ENCODE data around the gene HEXB.

HEXB gene

DNA sequence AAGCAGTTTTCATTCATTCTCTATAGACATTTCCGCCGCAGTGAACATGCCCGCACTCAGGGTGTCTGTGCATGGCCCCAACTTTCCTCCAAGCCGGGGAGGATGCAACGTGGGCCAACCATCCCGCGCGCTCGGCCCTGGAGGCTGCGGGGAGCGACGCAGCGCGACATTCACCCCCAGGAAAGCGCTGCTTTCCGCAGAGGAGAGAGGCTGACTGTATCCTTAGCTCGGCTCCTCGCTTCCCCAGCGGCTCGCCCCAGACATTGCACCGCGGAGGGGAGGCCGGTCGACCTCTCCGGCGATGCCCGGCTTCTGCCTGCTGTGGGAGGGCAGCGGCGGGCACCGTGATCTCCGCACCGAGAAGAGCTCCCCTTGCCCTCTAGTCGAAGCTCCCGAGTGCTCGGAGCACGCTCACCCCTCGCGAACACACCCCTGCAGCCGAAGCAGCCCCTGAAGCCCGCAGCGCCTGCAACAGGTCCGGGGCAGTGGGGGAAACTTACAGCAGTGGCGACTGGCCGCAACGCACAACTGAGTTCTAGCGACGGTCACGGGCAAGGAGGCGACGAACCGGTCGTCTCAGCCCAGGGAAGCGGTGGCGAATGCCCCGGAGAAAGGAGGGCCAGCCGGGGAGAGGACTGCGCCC, 45.1 kb upstream of the HEXB start:
- no peak for TF ChIP-seq TAF1 (IDR thresholded peaks at IDR 0.05; ENCODE audit: low read depth)
- no peak for TF ChIP-seq EGR1 (IDR thresholded peaks at IDR 0.05)
- no peak for TF ChIP-seq CEBPB (IDR thresholded peaks at IDR 0.05)
- peak; percentile 23; the same call in 1 of the 2 replicates for TF ChIP-seq ZBTB7A (IDR thresholded peaks at IDR 0.05; ENCODE audit: low read depth)

DNA sequence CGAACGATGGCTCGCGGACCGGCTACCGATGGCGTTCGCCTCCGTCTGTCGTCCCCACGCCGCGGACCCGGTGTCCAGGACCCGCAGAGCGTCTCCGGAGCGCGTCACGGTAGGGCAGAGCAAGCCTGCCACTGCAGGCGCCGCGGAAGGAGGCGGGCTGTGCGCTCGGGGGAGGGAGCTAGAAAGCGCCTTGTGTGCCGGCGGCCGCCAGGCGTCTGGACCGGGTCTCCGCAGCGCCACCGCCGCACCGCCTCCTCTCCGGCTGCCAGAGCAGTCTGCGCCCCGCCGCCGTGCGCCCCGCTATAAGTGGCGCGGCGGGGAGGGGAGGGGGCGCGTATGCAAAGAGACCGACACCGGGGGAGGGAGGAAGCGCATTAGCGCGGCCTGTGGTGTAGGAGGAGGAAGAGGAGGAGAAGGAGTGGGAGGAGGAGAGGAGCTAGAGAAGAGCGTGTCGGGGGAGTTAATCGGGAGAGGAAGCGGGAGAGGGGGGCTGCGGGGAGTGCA, 44.5 kb upstream of the HEXB start, which contains the start of gene ENC1:
ENC1 (minus strand) TSS at position 279 of the 504 bp plus-strand sequence. CDS start 4,243 bp downstream, outside the sequence.
- TF ChIP-seq RAD21 (IDR thresholded peaks at IDR 0.05; ENCODE audit: low read depth): peak; percentile 27; the same call in 1 of the 2 replicates
- TF ChIP-seq TCF12 (IDR thresholded peaks at IDR 0.05; ENCODE audit: low read depth): peak; percentile 49; the same call in 1 of the 2 replicates
- no peak; the same call in 1 of the 2 replicates for TF ChIP-seq USF1 (IDR thresholded peaks at IDR 0.05)
- TF ChIP-seq, protein P1, sequence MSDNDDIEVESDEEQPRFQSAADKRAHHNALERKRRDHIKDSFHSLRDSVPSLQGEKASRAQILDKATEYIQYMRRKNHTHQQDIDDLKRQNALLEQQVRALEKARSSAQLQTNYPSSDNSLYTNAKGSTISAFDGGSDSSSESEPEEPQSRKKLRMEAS (IDR thresholded peaks at IDR 0.05): peak; percentile 65
- TF ChIP-seq ZBTB7A (IDR thresholded peaks at IDR 0.05; ENCODE audit: low read depth): peak; percentile 77; the same call in 1 of the 2 replicates
- TF ChIP-seq TEAD4 (IDR thresholded peaks at IDR 0.05): no peak
- no peak for TF ChIP-seq CEBPB (IDR thresholded peaks at IDR 0.05)
- TF ChIP-seq EGR1 (IDR thresholded peaks at IDR 0.05): peak; percentile 35; the same call in 1 of the 2 replicates

DNA sequence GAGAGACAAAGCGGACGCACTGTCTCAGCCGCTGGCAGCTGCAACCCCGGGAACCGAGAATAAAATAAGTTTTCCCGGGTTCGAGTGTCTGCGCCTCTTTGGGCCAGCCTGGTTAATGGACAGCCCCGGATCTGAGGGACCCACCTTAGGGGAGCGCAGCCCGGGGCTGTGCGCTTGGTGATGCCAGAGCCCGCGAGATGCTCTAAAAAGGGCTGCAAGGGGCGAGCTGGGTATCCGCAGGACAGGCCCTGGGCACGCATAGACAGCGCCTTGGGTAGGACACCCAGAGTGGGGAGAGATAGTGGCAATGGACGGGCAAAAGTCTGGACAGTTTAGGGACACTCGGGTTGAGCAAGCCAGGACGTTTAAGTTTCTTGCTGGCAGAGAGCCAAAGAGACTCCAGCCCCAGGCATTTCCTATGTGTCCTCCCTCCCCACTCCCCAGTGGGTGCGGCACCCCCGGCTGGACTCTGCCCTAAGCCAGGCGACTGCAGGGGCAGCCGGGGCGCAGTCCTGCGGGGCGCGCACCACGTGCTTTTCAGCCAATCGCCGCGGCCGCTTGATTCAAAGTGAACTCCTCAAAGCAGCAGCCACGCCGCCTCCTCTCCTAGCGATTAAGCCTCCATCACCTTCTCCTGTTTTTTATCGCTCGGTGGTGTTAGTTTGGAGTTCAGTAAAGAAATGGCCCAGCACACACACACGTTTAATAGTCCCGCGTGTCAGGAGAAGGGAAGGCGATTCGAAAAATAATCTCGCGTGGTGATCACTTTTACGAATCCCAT, 43.9 kb upstream of the HEXB start:
- TF ChIP-seq ZBTB7A (IDR thresholded peaks at IDR 0.05; ENCODE audit: low read depth): no peak
- no peak for TF ChIP-seq RAD21 (IDR thresholded peaks at IDR 0.05; ENCODE audit: low read depth)
- 0 out of 2 replicates have a peak, but pooled peaks have one; percentile 24 for TF ChIP-seq FOXM1 (IDR thresholded peaks at IDR 0.05; ENCODE audit: borderline replicate concordance, low read depth)
- no peak for TF ChIP-seq EP300 (IDR thresholded peaks at IDR 0.05; ENCODE audit: borderline replicate concordance)
- TF ChIP-seq USF1 (IDR thresholded peaks at IDR 0.05): peak; percentile 65
- peak; percentile 77; the same call in 1 of the 2 replicates for TF ChIP-seq NFIC (IDR thresholded peaks at IDR 0.05)
- no peak for TF ChIP-seq REST (IDR thresholded peaks at IDR 0.05; ENCODE audit: low read depth)

GRCh38 chr5:74641735-74642542, 43.1 kb upstream of the HEXB start:
- TF ChIP-seq ZBTB7A (IDR thresholded peaks at IDR 0.05; ENCODE audit: low read depth): no peak
- TF ChIP-seq CEBPB (IDR thresholded peaks at IDR 0.05): no peak
- no peak for TF ChIP-seq EGR1 (IDR thresholded peaks at IDR 0.05)
- peak; percentile 54 for TF ChIP-seq RAD21 (IDR thresholded peaks at IDR 0.05; ENCODE audit: low read depth)
- TF ChIP-seq REST (IDR thresholded peaks at IDR 0.05; ENCODE audit: low read depth): no peak

DNA sequence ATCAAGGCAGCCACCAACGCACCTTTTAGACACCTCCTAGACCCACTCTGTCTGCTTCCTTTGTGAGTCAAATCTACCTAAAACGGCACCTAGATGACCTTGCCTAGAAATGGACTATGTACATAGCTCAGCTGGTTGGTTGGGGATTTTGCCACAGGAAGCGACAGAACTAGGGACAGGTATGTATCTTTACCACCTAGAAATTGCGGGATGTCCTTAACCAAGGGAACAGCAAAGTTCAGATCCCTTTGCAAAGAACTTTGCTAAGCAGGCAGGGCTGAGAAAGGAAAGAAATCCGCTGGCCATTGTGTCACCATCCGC, 42.5 kb upstream of the HEXB start:
- TF ChIP-seq ZBTB7A (IDR thresholded peaks at IDR 0.05; ENCODE audit: low read depth) (no peak), TAF1 (IDR thresholded peaks at IDR 0.05; ENCODE audit: low read depth) (no peak), TEAD4 (IDR thresholded peaks at IDR 0.05) (no peak), NFIC (IDR thresholded peaks at IDR 0.05) (no peak), EP300 (IDR thresholded peaks at IDR 0.05; ENCODE audit: borderline replicate concordance) (no peak), FOXM1 (IDR thresholded peaks at IDR 0.05; ENCODE audit: borderline replicate concordance, low read depth) (no peak), EGR1 (IDR thresholded peaks at IDR 0.05) (no peak), REST (IDR thresholded peaks at IDR 0.05; ENCODE audit: low read depth) (no peak), CEBPB (IDR thresholded peaks at IDR 0.05) (no peak), TCF12 (IDR thresholded peaks at IDR 0.05; ENCODE audit: low read depth) (no peak), RAD21 (IDR thresholded peaks at IDR 0.05; ENCODE audit: low read depth) (no peak), YY1 (IDR thresholded peaks at IDR 0.05; ENCODE audit: low read depth) (no peak), CREB1 (IDR thresholded peaks at IDR 0.05; ENCODE audit: low read depth) (no peak), USF1 (IDR thresholded peaks at IDR 0.05) (no peak)
- TF ChIP-seq, protein P1 (IDR thresholded peaks at IDR 0.05): no peak
